GM12864 (cell line): ENCODE results near the gene CHRNA9.

ENCODE experiments used
- DNase-seq: peaks from one replicate; pipeline ENCODE4 v3.0.0-alpha.2; 2011; ENCODE audit warnings: low read depth
- H3K4me3 ChIP-seq: 2 replicates; pipeline ENCODE4 v1.5.1; 2011; ENCODE audit warnings: mild to moderate bottlenecking, low read depth, low read length, control low read depth
- TF ChIP-seq, protein P1 (sequence below): IDR thresholded peaks from 2 replicates; pipeline ENCODE4 v1.5.1; 2011; ENCODE audit warnings: low read depth, mild to moderate bottlenecking, moderate library complexity, low read length, control low read depth, inconsistent platforms; ENCODE audit errors: missing control alignments

Gene CHRNA9

DNA sequence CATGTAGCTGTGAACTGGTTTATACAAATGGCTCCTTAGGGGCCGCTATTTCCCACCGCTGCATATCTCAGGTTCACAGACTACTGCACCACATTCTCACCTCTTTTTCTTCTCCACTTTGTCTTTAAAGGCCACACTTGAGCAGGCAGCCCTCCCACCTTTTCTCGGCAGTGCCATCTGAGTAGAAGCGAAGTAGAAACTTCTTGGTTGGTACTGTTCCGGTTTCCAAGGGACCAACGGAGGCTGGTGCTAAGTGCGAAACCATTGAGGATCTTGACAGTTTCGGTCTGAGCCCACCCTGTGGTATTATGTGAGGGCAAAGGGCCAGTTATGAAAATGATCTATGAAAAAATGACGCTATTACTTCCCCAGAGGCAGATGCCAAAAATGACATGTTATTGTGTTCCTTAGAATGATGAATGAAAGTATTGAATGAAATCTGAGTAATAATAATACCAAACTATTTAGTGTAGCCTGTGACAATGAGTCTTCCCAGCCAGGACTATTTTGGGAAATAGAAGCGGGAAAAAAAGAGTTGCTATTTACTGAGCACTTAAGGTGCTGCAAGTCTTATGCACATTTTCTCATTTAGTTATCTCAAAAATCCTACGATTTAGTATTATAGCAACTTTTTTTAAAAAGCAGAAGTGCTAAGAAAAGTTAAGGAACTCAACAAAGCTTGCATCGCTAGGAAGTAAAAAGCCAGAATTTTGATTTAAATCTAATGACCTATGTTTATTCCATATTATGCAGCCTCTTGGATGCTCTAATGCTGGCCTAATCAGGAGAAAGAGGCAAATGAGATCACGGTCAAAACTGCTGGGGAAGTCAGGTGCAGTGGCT, 29.6 kb upstream of the CHRNA9 start:
- peak; percentile 85 for DNase-seq
- TF ChIP-seq, protein P1, sequence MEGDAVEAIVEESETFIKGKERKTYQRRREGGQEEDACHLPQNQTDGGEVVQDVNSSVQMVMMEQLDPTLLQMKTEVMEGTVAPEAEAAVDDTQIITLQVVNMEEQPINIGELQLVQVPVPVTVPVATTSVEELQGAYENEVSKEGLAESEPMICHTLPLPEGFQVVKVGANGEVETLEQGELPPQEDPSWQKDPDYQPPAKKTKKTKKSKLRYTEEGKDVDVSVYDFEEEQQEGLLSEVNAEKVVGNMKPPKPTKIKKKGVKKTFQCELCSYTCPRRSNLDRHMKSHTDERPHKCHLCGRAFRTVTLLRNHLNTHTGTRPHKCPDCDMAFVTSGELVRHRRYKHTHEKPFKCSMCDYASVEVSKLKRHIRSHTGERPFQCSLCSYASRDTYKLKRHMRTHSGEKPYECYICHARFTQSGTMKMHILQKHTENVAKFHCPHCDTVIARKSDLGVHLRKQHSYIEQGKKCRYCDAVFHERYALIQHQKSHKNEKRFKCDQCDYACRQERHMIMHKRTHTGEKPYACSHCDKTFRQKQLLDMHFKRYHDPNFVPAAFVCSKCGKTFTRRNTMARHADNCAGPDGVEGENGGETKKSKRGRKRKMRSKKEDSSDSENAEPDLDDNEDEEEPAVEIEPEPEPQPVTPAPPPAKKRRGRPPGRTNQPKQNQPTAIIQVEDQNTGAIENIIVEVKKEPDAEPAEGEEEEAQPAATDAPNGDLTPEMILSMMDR = peak; percentile 19

GRCh38 chr4:40306226-40306625, 28.9 kb upstream of the CHRNA9 start:
- TF ChIP-seq, protein P1 = no peak
- DNase-seq = no peak
- H3K4me3 ChIP-seq = no peak overlapping the region

More for the DNA sequence above, 29.6 kb upstream of the CHRNA9 start:
- no peak overlapping the region for H3K4me3 ChIP-seq

- no peak overlapping the region for H3K4me3 ChIP-seq
- TF ChIP-seq, protein P1 = no peak
- no peak for DNase-seq
Observed at GRCh38 chr4:40306976-40307375, 28.2 kb upstream of the CHRNA9 start.

- no peak for DNase-seq
- peak overlapping the region; percentile 37 for H3K4me3 ChIP-seq
- TF ChIP-seq, protein P1 = no peak
Observed at GRCh38 chr4:40307627-40308497, 27.3 kb upstream of the CHRNA9 start.

DNA sequence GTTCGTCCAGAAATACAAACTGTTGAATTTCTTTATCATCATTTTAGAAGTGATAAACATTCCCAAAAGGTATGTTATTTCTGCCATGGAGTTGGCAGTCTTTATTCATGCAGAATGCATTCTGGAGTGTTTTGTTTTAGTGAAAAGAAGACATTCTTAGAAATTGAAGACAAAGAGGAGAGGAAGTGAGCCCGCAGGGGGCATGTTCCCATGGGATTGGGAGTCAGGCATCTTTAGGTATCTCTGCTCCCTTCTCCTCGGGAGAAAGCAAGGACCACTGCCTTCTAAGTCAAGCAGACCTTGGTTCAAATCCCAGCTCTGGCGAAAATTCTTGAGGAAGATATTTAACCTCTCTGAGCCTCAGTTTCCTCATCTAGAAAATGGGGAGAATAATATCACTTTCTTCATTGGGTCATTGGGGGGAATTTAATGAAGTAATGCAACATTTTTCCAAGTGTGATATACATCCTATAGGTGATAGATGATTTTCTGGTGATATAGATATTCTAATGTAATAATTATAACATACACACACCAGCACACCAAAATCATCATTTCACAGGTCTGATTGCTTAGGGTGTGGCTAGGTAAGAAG, 26.5 kb upstream of the CHRNA9 start:
- peak overlapping the region; percentile 6; the same call in 1 of the 2 replicates for H3K4me3 ChIP-seq
- TF ChIP-seq, protein P1 = no peak

GRCh38 chr4:40309250-40309774, 25.8 kb upstream of the CHRNA9 start:
- peak overlapping the region; percentile 41 for H3K4me3 ChIP-seq
- TF ChIP-seq, protein P1 = peak; percentile 93
- DNase-seq = peak; percentile 67

More for the DNA sequence above, 26.5 kb upstream of the CHRNA9 start:
- DNase-seq = no peak
